Stomach (tissue), 9 donors: ENCODE data around the gene LNX1. TPM values are rescaled to one million over a fixed set of nuclear protein-coding genes. Genes with fewer than 3 reads are reported as not detected.

Source experiments
- DNase-seq, 2 donors: peaks; one replicate each; pipeline versions ENCODE4 v3.0.0 to v3.0.0-alpha.2; 2013 to 2019
- H3K27ac ChIP-seq, 5 donors: fragments of 200-600 bp in 4 of 5; sonication (generic) in 4 of 5; one replicate each; pipeline ENCODE4 v1.5.1; 2013 to 2019; ENCODE audit warnings: mild to moderate bottlenecking in 1 of 5, moderate library complexity in 1 of 5
- H3K27me3 ChIP-seq, 3 donors: fragments of 200-600 bp; sonication (generic); one replicate each; pipeline ENCODE4 v1.5.1; 2017 to 2019; ENCODE audit warnings: mixed run types in 1 of 3
- H3K36me3 ChIP-seq, 4 donors: fragments of 200-600 bp; sonication (generic); 1 replicate in 3 of 4; 2 replicates in 1 of 4; pipeline ENCODE4 v1.5.1; 2016 to 2019
- H3K4me1 ChIP-seq, 4 donors: fragments of 200-600 bp; sonication (generic); one replicate each; pipeline ENCODE4 v1.5.1; 2016 to 2019
- H3K4me3 ChIP-seq, 4 donors: fragments of 200-600 bp; sonication (generic) in 3 of 4; one replicate each; pipeline ENCODE4 v1.5.1; 2016 to 2019; ENCODE audit warnings: mild to moderate bottlenecking in 1 of 4
- H3K9me3 ChIP-seq, 4 donors: fragments of 200-600 bp; sonication (generic); one replicate each; pipeline ENCODE4 v1.5.1; 2016 to 2019
- CTCF ChIP-seq, 7 experiments: fragments of 450-650 bp in 4 of 7; fragments of 200-600 bp in 3 of 7; sonication (generic) in 3 of 7; IDR thresholded peaks; one replicate each; pipeline ENCODE4 v1.5.1; 2016 to 2019; ENCODE audit warnings: antibody characterized with exemption in 7 of 7, control low read depth in 2 of 7, mild to moderate bottlenecking in 1 of 7
- EP300 ChIP-seq: sonication (generic); formaldehyde crosslinking; IDR thresholded peaks from one replicate; pipeline ENCODE4 v1.6.1; 2017; ENCODE audit warnings: antibody characterized with exemption
- POLR2A ChIP-seq, 4 donors: fragments of 450-650 bp; IDR thresholded peaks; one replicate each; pipeline ENCODE4 v1.6.1; 2016; ENCODE audit warnings: antibody characterized with exemption in 4 of 4, control low read depth in 2 of 4, mild to moderate bottlenecking in 1 of 4, moderate library complexity in 1 of 4
- POLR2AphosphoS5 ChIP-seq, 3 donors: sonication (generic); formaldehyde crosslinking; IDR thresholded peaks; one replicate each; pipeline ENCODE4 v1.6.1; 2016; ENCODE audit warnings: antibody characterized with exemption in 3 of 3
- WGBS, 5 donors: extraction: QIAGEN DNeasy Blood & Tissue Kit in 3 of 5; methylation state at CpG; one replicate each; pipeline versions ENCODE4 v1.1.5 to v1.1.7; 2013 to 2018; 5-methylcytosine and 5-hydroxymethylcytosine counted together
- intact Hi-C: fragments of 100-400 bp; cut with DNase I; formaldehyde crosslinking; loops from one replicate; pipeline ENCODE4 v1.15.1; 2023; ENCODE audit warnings: low total_unique reads
- polyA plus RNA-seq, 3 donors: library from polyadenylated mRNA; stranded (reverse); fragments of 200-250 nt; gene quantifications; one replicate each; pipeline ENCODE4 v1.2.3, GENCODE V29; 2013
- total RNA-seq, 5 donors: library from RNA; depleted of rRNA; stranded (reverse); fragments of >200 nt; gene quantifications; one replicate each; pipeline versions ENCODE4 v1.1.0 to v1.2.3, GENCODE V29; 2014 to 2016
- donor health status: healthy with polysubstance abuse.
- donor health status: Bipolar disorder and iron deficiency.
- donor health status: healthy.

LNX1 gene
- total and polyA plus RNA-seq, 8 donors = 5.4 to 30.9 (median 11.6) TPM

- Histone ChIP-seq H3K4me3 (no peak overlapping the region), H3K4me1 (peaks cover 0 to 26% (median 6%) of the 10 kb centered on the region in 4 donors), H3K27ac (no peak overlapping the region), H3K27me3 (no peaks in the 10 kb centered on the region), H3K36me3 (no peaks in the 10 kb centered on the region), H3K9me3 (no peaks in the 10 kb centered on the region)
- 25 to 33% (median 29%) methylated on average over 3 of the region's 3 CpGs for WGBS, 5 donors
- TF ChIP-seq CTCF (IDR thresholded peaks at IDR 0.05) (no peak), EP300 (no peak), POLR2A (IDR thresholded peaks at IDR 0.05) (no peak), POLR2AphosphoS5 (IDR thresholded peaks at IDR 0.05) (no peak)
- no peak for DNase-seq
- intact Hi-C loops = no loop called here
Measured at GRCh38 chr4:53512608-53513007, 78.7 kb downstream of the LNX1 start.

GRCh38 chr4:53511014-53511413 lies 80.3 kb downstream of the LNX1 start:
- Histone ChIP-seq H3K36me3 (peaks cover 0 to 4% (median 0%) of the 10 kb centered on the region in 4 donors), H3K27ac (peak overlapping the region in 1 of 5 donors; percentile 26), H3K4me1 (peaks cover 3 to 28% (median 8%) of the 10 kb centered on the region in 4 donors), H3K27me3 (no peaks in the 10 kb centered on the region), H3K4me3 (no peak overlapping the region), H3K9me3 (no peaks in the 10 kb centered on the region)
- WGBS, 5 donors = 25 to 44% (median 28%) methylated on average over 3 of the region's 3 CpGs
- DNase-seq = no peak
- intact Hi-C loops = no loop called here
- TF ChIP-seq CTCF (IDR thresholded peaks at IDR 0.05) (no peak), POLR2AphosphoS5 (IDR thresholded peaks at IDR 0.05) (no peak), EP300 (no peak), POLR2A (IDR thresholded peaks at IDR 0.05) (no peak)

- Histone ChIP-seq H3K27ac (peak overlapping the region in 1 of 5 donors; percentile 26), H3K4me1 (peaks cover 3 to 28% (median 8%) of the 10 kb centered on the region in 4 donors), H3K4me3 (no peak overlapping the region), H3K9me3 (no peaks in the 10 kb centered on the region), H3K36me3 (peaks cover 0 to 11% (median 0%) of the 10 kb centered on the region in 4 donors), H3K27me3 (no peaks in the 10 kb centered on the region)
- no peak for TF ChIP-seq CTCF (IDR thresholded peaks at IDR 0.05)
- no peak for TF ChIP-seq POLR2AphosphoS5 (IDR thresholded peaks at IDR 0.05)
- TF ChIP-seq EP300 = no peak
- TF ChIP-seq POLR2A (IDR thresholded peaks at IDR 0.05) = no peak
- intact Hi-C loops = no loop called here
- DNase-seq = no peak
- WGBS, 5 donors = 9 to 31% (median 26%) methylated on average over 5 of the region's 5 CpGs
Measured at GRCh38 chr4:53510321-53510720, 81.0 kb downstream of the LNX1 start.

- H3K27ac ChIP-seq = peak overlapping the region in 4 of 5 donors; percentile 63 to 86 (median 72)
- H3K4me3 ChIP-seq = no peak overlapping the region
- DNase-seq = no peak
- H3K27me3 ChIP-seq = no peaks in the 10 kb centered on the region
- intact Hi-C loops = no loop called here
- peaks cover 0 to 12% (median 0%) of the 10 kb centered on the region in 4 donors for H3K36me3 ChIP-seq
- TF ChIP-seq EP300 (no peak), POLR2A (IDR thresholded peaks at IDR 0.05) (no peak), CTCF (IDR thresholded peaks at IDR 0.05) (no peak), POLR2AphosphoS5 (IDR thresholded peaks at IDR 0.05) (no peak)
- H3K4me1 ChIP-seq = peaks cover 3 to 28% (median 8%) of the 10 kb centered on the region in 4 donors
- WGBS, 5 donors = 30 to 55% (median 41%) methylated on average over 1 of the region's 1 CpG
- H3K9me3 ChIP-seq = no peaks in the 10 kb centered on the region
Measured at GRCh38 chr4:53508446-53508845, 82.8 kb downstream of the LNX1 start.
